ENCODE measurements around the gene INA. TPM values are rescaled to one million over a fixed set of nuclear protein-coding genes. Genes with fewer than 3 reads are reported as not detected.

The INA gene
- under 0.01 and 0.47 TPM in 2 replicates for total RNA-seq

DNA sequence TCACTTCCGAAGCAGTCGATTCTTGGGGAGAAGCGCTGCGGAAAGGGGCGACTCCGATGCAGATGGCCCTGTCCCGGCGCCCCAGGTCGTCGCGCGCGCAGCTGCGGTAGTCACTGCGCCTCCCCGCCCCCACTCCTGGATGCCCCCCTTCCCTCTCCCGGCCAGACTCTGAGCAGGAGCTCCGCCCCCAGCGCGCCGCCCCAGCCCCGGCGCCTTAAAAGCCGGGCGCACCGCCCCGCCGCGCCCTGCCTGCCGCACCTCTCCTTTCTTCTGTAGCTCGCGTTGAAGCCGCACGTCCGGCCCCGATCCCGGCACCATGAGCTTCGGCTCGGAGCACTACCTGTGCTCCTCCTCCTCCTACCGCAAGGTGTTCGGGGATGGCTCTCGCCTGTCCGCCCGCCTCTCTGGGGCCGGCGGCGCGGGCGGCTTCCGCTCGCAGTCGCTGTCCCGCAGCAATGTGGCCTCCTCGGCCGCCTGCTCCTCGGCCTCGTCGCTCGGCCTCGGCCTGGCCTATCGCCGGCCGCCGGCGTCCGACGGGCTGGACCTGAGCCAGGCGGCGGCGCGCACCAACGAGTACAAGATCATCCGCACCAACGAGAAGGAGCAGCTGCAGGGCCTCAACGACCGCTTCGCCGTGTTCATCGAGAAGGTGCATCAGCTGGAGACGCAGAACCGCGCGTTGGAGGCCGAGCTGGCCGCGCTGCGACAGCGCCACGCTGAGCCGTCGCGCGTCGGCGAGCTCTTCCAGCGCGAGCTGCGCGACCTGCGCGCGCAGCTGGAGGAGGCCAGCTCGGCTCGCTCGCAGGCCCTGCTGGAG is at the start of gene INA:
Gene INA, plus strand, starts transcription at position 243 of the 817 bp plus-strand sequence. Its CDS starts 74 bp downstream, at position 317.

GRCh38 chr10:103245587-103245986 is 31.4 kb upstream of the INA start, which contains the start of gene RPEL1:
Gene RPEL1 (plus strand): TSS chr10:103245887. CDS start chr10:103245997, 110 bp downstream.

Other genes starting within 250 kb of the INA start
- gene NT5C2, start 83.9 kb upstream of the INA start, total RNA-seq = 41.6 and 69.0 TPM in 2 replicates
- gene RPEL1, start 31.3 kb upstream of the INA start, total RNA-seq = under 0.01 TPM in 1 of 2 replicates, not detected in the other
- gene PCGF6, start 74.0 kb downstream of the INA start, total RNA-seq = 9.3 and 9.9 TPM in 2 replicates
- gene TAF5, start 90.8 kb downstream of the INA start, total RNA-seq = 2.4 and 2.6 TPM in 2 replicates
- 162 and 214 TPM in 2 replicates for gene ATP5MK, start 119.3 kb downstream of the INA start, total RNA-seq
- 21.6 and 24.1 TPM in 2 replicates for gene PDCD11, start 119.5 kb downstream of the INA start, total RNA-seq
- 21.8 and 31.4 TPM in 2 replicates for gene CALHM2, start 175.2 kb downstream of the INA start, total RNA-seq
- gene CALHM1, start 181.8 kb downstream of the INA start, total RNA-seq = not detected in 2 replicates
- not detected in 2 replicates for gene CALHM3, start 202.1 kb downstream of the INA start, total RNA-seq
- gene NEURL1, start 216.6 kb downstream of the INA start, total RNA-seq = 0.16 and 0.17 TPM in 2 replicates

Data from bronchial smooth muscle cell (primary cell).